Activated CD8-positive, alpha-beta memory T cell treated with anti-CD3 and anti-CD28 coated beads for 36 hours (primary cell): ENCODE results near the gene HDAC4. TPM values are rescaled to one million over a fixed set of nuclear protein-coding genes. Genes with fewer than 3 reads are reported as not detected.

ENCODE experiments used
- CTCF ChIA-PET: fragments of 350-600 bp; sonication (Branson Sonifier 250); formaldehyde crosslinking; loops from one replicate; lab custom pipeline; 2021; ENCODE audit warnings: antibody characterized with exemption; lab: Charles Lee
- POLR2A ChIA-PET: fragments of 350-600 bp; sonication (Branson Sonifier 250); formaldehyde crosslinking; loops from one replicate; lab custom pipeline; 2021; ENCODE audit warnings: antibody characterized with exemption; lab: Charles Lee
- total RNA-seq, 2 experiments: library from RNA; stranded (reverse); gene quantifications; one replicate each; pipeline ENCODE4 v1.2.3, GENCODE V29; 2021

HDAC4 gene
- total RNA-seq, 2 experiments from 2014 or later: 19.7 to 23.5 TPM

- ChIA-PET POLR2A (interaction anchor here (0.6 to 1.2 kb wide), 3 partner anchors 15 to 125 kb away, joined by 3 read pairs; no protein-coding TSS in a partner anchor), CTCF (interaction anchor here (1.0 to 1.3 kb wide), 3 partner anchors 20 to 106 kb away, joined by 3 to 4 read pairs (median 3); partner anchors contain the start of gene HDAC4)
Observed at GRCh38 chr2:239295377-239296019, 105.3 kb downstream of the HDAC4 start.

GRCh38 chr2:239294571-239295054 is 106.2 kb downstream of the HDAC4 start:
- POLR2A ChIA-PET: interaction anchor here (1.2 kb wide), 1 partner anchor 24 kb away, joined by 3 read pairs; no protein-coding TSS in a partner anchor

DNA sequence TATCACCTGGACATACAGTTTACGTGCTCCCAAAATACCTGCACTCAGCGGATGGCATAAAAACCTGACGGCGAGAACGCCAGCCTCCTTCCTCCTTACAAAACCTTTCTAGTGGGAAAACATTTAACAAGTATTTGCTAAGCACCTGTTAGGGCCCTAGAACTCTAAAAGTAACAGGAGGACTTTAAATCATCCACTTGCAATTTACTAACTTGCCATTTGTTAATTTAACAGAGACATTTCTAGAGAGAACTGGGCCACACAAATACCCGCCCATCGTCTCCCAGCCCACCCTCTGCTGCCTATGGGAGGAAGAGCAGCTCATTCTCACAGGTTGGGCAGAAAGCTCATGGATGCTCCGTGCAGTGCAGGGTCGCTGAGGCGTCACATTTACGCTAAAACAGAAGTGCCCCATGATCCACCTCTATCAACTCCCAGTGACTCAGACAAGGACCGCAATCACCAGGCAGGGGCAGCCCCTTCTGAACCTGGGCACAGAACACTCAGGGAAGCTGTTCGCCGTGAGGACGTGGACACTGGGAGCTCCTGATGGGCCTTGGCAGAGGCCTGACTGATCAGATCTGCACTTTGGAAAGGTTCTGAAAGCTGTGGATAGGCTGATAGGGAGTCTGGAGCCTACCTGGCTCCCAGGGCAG is 106.9 kb downstream of the HDAC4 start:
- POLR2A ChIA-PET: interaction anchor here (1.2 kb wide), 1 partner anchor 23 kb away, joined by 3 read pairs; no protein-coding TSS in a partner anchor
- CTCF ChIA-PET: interaction anchor here (0.6 to 1.3 kb wide), 2 partner anchors 19 to 87 kb away, joined by 3 to 4 read pairs; no protein-coding TSS in a partner anchor

More at GRCh38 chr2:239294571-239295054, 106.2 kb downstream of the HDAC4 start:
- CTCF ChIA-PET: interaction anchor here (0.6 to 1.3 kb wide), 3 partner anchors 19 to 106 kb away, joined by 3 to 4 read pairs (median 3); partner anchors contain the start of gene HDAC4

DNA sequence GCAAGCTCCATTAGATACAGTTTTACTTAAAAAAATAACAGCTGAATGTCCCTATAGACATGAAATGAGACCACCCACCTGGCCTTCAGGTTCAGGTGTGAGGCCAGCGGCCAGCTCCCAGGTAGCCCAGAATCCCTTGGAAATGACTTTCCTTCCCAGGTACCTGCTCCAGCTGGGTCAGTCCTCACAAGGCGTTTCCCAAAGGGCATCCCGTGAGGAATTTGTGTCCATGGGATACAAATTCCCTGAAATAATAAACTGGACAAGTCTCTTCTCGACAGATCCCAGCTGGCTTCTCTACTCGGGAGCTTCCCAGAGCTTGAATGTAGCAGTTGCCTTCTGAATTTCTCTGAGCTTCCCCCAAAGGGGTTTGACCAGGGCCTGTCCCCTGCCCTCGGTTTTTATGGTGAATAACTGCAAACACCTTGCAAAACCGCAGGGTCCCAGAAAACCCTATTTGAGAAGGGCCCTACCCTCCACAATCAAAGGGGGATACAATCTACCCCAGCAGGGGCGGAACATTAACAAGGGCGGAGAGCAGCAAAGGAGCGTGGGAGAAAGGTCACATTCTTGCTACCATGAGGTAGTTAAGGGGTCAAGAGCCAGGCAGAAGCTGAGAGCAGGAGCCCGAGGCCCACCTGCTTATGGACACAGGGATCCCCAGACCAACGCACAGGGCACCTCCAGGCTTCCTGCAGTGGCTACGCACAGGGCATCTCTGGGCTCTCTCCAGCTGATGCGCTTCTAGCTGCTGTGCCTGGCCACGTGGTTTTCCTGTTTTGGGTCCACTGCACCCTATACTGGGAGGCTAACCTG is 107.7 kb downstream of the HDAC4 start:
- ChIA-PET CTCF (no interaction called here), POLR2A (no interaction called here)

DNA sequence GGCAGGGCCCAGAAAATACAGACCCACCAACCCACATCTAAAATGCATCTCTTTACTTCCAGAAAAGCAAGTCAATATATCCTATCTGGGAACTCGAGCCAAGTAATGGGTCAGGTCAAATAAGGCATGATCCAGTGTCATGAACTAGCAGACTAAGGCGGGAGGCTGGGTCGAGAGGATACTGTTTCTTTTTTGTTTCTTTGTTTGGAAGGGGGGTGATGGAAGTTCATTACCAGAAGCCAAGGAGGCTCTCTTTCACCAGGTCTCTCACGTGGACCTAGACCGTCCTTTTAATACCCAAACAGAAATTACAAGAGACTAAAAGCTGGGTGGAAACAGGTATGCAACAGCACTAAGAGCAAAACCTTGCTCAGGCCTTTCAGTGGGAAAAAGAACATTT is 108.3 kb downstream of the HDAC4 start:
- POLR2A ChIA-PET: no interaction called here
- CTCF ChIA-PET: no interaction called here

DNA sequence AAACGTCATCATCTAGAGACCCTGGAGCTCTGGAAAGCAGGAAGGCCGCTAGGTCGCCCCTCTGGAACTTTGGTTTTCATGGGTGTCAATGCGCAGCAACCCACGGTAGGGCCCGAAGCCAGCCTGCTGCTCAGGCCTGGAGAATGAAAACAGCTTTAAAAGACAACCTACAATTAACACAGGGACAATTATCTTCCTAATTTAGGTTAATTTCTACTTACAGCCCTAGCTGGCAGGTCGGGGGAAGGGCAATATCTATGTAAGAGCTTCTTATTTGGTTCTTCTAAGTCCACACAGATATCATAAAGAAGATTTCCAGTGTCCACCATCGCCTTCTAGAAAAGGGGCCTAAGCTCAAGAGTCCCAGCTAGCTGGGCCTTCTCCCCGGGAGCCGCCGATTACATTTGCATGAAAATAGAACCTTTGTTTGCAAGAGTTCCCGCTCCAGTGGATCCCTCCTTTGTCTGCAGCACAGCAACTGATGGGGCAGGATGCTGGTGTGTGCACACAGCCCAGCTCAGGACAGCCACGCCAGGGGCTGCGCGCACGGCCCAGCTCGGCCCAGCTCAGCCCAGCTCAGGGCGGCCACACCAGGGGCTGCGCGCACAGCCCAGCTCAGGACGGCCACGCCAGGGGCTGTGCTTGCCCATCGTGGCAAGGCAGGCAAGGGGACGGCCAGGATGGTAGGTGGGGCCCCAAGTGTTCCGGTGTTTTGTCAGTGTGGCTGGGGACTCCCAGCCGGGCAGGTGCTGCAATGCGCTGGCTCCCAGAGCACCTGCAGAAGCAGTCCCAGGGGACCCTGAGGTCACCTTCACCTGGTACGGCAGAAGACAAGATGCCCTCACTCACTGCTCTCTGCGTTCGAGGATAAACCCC is 109.1 kb downstream of the HDAC4 start:
- ChIA-PET CTCF (interaction anchor here (1.2 kb wide), 1 partner anchor 9 kb away, joined by 3 read pairs; no protein-coding TSS in a partner anchor), POLR2A (no interaction called here)

DNA sequence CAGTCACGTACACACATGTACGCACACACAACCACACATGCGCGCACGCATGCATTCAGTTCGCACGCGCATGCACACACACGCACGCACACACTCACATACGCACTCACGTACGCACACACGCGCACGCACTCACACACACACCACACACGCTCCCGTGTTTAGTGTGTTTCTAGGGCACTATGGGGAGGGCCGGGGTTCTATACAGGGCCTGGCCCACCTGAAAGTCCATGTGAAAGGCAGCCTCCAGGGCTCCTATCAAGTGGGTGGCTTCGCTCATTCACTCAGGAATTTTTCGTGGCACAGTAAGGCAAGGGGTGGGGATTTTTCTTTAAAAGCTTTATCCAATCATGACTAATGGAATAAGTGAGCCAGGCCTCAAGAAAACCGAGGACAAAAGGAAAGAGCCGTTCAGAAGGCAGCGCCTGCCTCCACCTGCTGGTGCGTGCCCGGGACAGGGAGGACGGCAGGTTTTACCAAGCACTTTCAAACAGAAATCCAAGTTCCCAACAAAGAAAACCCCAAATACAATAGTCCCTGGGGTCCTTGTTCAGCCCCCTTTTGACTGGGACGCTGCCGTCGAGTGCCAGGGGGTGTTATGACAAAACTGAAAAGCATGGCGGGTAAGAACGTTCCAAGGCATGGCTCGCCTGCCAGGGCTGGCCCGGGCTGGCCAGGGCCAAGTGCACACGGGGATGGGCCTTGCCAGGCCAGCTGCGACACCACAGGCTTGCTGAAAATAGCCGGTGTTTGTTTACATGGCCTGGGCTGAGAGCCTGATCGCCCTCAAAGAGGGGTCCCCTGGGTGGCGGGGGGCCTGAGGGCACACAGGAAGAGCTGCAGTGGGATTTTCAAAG is 110.0 kb downstream of the HDAC4 start:
- POLR2A ChIA-PET: no interaction called here
- CTCF ChIA-PET: interaction anchor here (1.2 kb wide), 1 partner anchor 10 kb away, joined by 3 read pairs; no protein-coding TSS in a partner anchor

DNA sequence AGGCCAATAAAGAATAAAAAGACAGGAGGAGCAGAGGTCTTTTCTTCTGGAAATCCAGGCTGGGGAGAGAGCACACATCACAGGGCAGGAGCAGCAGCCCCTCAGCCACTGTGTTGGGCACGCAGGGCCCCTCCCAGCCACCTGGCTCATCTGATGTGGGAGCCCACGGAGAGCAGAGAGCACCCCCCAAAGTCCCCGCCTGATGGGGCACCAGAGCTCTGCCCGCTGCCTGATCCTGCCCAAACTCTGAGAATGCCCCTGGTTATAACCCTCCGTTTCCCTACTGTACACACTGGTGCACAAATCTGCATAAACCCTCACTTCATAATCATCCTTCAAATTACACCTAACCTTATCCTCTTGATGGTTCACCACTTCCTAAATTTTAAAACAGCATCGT is 111.3 kb downstream of the HDAC4 start:
- POLR2A ChIA-PET: no interaction called here
- CTCF ChIA-PET: interaction anchor here (1.2 to 1.4 kb wide), 2 partner anchors 14 to 22 kb away, joined by 4 to 5 read pairs; no protein-coding TSS in a partner anchor

DNA sequence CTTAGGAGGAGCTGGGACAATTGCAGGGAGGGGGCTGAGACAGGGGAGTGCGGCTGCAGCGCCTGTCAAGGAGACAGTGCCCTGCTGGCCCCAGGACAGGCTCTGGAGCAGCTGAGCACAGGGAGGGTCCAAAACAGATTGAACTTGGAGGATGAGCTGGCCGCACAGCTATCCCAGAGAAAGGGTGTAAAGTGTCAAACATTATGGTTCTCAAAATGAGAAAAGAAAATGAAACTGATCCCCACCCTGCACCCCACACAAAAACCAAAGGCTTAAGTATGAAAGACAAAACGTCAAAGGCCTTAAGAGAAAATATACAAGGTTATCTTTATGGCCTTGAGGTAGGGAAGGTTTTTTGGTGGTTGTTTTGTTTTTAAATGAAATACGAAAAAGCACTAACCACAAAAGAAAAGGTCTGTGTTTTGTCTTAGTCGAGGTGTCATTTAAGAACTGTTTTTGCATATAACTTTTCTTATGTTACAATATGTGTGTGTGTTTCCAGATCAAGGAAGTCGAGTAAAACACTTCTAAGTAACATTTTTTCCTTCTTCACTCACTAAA is 111.8 kb downstream of the HDAC4 start:
- POLR2A ChIA-PET: no interaction called here
- CTCF ChIA-PET: interaction anchor here (1.2 to 1.4 kb wide), 2 partner anchors 14 to 22 kb away, joined by 4 to 5 read pairs; no protein-coding TSS in a partner anchor

- CTCF ChIA-PET: interaction anchor here (1.2 to 1.4 kb wide), 2 partner anchors 13 to 21 kb away, joined by 4 to 5 read pairs; no protein-coding TSS in a partner anchor
Observed at GRCh38 chr2:239288237-239288636, 112.6 kb downstream of the HDAC4 start.

GRCh38 chr2:239287461-239287860 is 113.4 kb downstream of the HDAC4 start:
- CTCF ChIA-PET: no interaction called here
- POLR2A ChIA-PET: no interaction called here

More at GRCh38 chr2:239288237-239288636, 112.6 kb downstream of the HDAC4 start:
- POLR2A ChIA-PET: no interaction called here

DNA sequence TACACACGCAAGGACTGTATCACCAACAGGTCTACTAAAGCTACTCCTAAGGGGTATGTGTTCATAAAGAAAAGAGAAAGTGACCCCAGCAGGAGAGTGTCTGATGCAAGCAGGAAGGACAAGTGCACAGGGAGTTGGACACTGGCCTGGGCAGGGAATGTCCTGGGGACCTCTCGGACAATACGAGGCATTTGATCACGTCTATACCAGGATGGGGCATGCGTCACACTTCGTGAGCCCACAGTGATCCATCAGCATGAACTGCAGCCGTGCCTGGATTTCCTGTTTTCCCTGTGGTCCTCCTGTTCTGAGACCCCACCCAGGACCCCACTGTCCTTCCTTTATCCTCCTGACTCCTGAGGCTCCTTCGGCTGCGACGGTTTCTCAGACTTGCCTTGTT is 113.9 kb downstream of the HDAC4 start:
- POLR2A ChIA-PET: no interaction called here
- CTCF ChIA-PET: interaction anchor here (1.2 kb wide), 1 partner anchor 70 kb away, joined by 3 read pairs; no protein-coding TSS in a partner anchor

- ChIA-PET CTCF (interaction anchor here (1.2 to 1.5 kb wide), 3 partner anchors 12 to 69 kb away, joined by 3 to 6 read pairs (median 3); no protein-coding TSS in a partner anchor), POLR2A (interaction anchor here (0.8 kb wide), 1 partner anchor 10 kb away, joined by 4 read pairs; no protein-coding TSS in a partner anchor)
Observed at GRCh38 chr2:239285932-239286230, 114.9 kb downstream of the HDAC4 start.

DNA sequence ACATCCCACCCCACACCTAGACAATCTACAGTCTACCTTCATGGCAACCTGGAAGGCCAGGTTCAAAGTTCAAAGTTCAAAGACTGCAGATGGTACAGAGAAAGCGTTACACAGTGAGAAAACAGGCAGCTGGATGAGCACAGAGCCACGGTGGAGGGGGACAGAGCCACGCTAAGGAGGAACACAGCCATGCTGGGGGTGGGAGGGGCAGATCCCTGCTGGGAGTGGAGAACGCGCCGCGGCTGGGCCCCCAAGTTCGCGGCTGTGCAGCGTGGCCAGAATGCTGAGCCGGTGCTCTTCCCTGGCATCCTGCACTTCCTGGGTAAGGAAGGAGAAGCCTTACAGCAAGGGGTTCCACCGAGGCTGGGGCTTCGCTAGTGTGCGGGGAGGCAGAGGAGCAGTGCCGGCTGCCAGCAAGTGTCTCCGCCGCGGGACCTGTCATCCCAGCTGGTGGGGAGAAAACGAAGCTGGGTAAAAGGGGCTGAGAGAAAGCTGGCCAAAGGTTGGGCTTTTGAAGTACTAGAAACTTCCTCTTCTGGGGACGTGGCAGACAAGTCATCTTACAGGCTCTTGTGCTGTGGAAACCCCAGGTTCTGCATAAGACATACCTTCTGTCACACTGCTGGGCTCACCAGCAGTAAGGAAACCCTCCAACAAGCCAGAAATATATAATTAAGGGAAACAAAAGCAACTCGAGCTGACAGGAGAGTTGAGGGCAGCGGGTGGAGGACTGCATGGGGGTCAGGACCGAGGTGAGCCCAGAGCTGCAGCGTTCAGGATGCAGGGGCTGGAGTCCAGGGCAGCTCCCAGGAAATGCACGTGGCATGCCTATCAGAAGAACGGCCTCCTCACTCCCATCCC is 115.5 kb downstream of the HDAC4 start:
- CTCF ChIA-PET: interaction anchor here (0.9 to 1.5 kb wide), 3 partner anchors 12 to 20 kb away, joined by 3 to 6 read pairs (median 6); no protein-coding TSS in a partner anchor
- POLR2A ChIA-PET: interaction anchor here (0.8 kb wide), 1 partner anchor 10 kb away, joined by 4 read pairs; no protein-coding TSS in a partner anchor

DNA sequence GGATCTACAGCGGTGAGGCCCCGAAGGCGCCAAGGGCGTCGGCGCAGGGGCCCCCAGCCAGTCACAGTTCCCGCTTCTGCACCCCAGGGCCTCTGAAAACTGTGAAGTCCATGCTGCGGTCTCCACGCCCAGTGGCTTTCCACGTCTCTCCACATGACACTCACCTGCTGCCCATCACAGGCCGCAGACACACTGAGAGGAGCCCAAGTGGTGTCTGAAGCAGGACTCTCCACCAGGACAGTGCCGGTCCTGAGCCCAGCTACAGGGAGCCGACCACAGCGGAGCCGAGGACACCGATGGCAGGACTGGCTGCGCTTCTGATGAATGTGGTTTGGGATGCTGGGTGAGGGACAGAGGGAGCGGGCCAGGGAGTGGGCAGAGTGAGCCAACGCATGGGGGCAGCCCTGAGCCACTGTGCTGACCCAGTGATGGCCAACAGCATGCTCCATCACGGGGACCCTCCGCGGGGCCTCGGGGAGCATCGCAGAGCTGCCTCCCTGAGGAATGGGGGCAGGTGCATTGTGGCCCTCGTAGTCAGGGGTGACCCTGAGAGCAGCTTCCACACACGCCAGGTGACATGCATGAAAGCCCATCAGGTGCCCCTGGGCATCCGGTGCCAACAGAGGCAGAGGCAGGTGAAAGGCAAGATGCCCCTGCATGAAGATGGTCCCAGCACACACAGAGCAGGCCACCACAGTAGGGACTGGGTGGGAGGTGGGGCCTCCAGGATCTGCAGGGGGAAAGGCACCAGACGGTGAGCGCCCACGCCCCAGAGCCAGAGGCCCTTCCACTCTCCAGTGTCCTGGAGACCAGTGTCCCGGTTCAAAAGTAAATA is 116.6 kb downstream of the HDAC4 start:
- CTCF ChIA-PET: interaction anchor here (0.9 kb wide), 1 partner anchor 17 kb away, joined by 3 read pairs; no protein-coding TSS in a partner anchor
- POLR2A ChIA-PET: no interaction called here
